T-helper 2 cell treated with Interferon-gamma antibody and Interleukin-4, amounts not matched to agents 100 ng/mL and 5 ng/mL, for 36 hours (primary cell): ENCODE data around the gene CSE1L. TPM values are rescaled to one million over a fixed set of nuclear protein-coding genes. Genes with fewer than 3 reads are reported as not detected.
"Not testable (repeated sequence)": the region's sequence is repeated elsewhere in the genome, so short reads cannot be mapped to it uniquely, and the experiment has no call there.

ENCODE experiments used
- intact Hi-C: fragments of 100-400 bp; cut with micrococcal nuclease; formaldehyde crosslinking; loops from one replicate; pipeline ENCODE4 v1.15.1; 2023
- total RNA-seq: library from RNA; stranded (reverse); gene quantifications from 2 replicates; pipeline ENCODE4 v1.2.3, GENCODE V29; 2022

CSE1L gene
- total RNA-seq, 1 donor from 2014 or later: 92.7 TPM

- intact Hi-C loops: no loop called here
Measured at GRCh38 chr20:49123982-49124381, 77.9 kb downstream of the CSE1L start.

DNA sequence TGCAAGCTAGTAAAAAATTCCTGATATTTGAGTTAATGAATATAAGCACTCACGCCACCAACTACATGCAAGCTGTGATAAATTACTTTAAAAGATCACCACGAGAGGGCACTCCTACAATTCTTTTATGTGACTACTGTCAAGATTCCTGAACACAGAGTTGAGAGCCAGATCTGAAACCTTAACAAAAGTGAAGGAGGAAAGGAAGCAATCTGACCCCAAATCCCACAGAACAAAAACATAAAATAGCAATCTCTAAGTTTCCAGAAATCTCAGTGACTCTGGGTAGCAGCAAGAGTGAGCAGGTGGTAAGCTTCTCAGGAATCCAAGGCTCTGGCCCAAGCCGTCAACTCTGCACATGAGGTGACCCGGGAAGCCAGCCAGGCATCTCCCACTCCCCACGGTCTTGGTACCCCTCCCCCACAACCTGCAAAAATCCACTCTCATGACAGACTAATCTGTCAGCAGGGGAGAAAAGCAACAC, 86.9 kb downstream of the CSE1L start:
- intact Hi-C loops: loop anchor here (1.0 kb wide), 1 partner anchor 84 kb away; no protein-coding TSS in a partner anchor

DNA sequence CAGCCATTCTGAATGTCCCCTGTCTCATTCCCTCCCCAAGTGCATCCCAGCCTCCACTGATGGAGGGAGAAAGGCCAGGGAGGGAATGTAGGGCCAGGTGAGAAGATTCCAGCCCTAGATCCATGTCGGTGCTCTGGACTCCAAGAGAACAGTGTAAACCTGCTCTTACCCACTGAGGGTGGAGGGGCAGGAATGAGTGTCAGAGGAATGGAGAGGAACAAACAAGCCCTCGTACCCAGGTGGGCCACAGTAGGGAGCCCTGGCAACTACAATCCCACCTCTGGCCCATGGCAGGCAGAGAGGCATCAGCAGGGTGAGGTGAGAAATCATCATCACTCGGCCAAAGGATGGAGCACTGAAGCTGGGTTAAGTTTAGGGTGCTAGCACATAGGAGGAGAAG, 87.5 kb downstream of the CSE1L start:
- intact Hi-C loops: loop anchor here (1.0 kb wide), 1 partner anchor 84 kb away; no protein-coding TSS in a partner anchor

DNA sequence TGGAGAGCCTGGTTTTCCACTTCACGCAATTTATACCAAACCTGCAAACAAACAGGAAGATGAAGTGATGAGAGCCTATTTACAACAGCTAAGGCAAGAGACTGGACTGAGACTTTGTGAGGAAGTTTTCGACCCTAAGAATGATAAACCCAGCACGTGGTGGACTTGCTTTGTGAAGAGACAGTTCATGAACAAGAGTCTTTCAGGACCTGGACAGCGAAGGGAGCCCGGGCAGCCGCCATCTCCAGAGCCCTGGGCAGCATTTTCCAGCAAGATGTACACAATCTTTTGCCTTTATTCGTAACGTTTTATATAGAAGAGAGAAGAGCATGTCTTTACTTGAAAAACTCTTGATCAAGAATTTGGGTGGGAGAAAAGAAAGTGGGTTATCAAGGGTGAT, 88.7 kb downstream of the CSE1L start:
- intact Hi-C loops: not testable (repeated sequence)

GRCh38 chr20:49136817-49137571, 90.9 kb downstream of the CSE1L start:
- intact Hi-C loops: no loop called here

GRCh38 chr20:49138431-49138830, 92.3 kb downstream of the CSE1L start:
- intact Hi-C loops: no loop called here

DNA sequence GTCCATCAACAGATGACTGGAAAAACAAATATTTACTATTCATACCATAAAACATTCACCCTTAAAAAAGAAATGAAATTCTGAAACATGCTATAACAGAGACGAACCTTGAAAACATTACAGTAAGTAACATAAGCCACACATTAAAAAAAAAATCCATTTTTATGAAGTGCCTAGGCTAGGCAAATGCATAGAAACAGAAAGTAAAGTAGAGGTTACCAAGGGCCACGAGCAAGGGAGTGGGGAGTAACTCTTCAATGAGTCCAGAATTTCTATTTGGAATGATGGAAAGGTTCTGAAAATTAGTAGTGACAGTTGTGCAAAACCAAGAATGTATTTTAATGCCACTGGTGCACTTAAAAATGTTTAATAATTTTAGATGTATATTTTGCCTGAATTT, 94.3 kb downstream of the CSE1L start:
- intact Hi-C loops: no loop called here

GRCh38 chr20:49140834-49141233, 94.7 kb downstream of the CSE1L start:
- intact Hi-C loops: no loop called here

Other genes starting within 250 kb of the CSE1L start
- 51.1 and 53.0 TPM in 2 replicates for gene PREX1, start 218.3 kb upstream of the CSE1L start, total RNA-seq
- 25.1 and 26.6 TPM in 2 replicates for gene ARFGEF2, start 124.6 kb upstream of the CSE1L start, total RNA-seq
- 48.6 and 51.0 TPM in 2 replicates for gene STAU1, start 142.0 kb downstream of the CSE1L start, total RNA-seq
- 43.6 and 43.8 TPM in 2 replicates for gene DDX27, start 173.1 kb downstream of the CSE1L start, total RNA-seq
- gene ZNFX1, start 231.7 kb downstream of the CSE1L start, total RNA-seq: 61.7 and 63.4 TPM in 2 replicates